Peyer's patch (tissue), 4 donors: ENCODE measurements around the gene DNHD1. TPM values are rescaled to one million over a fixed set of nuclear protein-coding genes. Genes with fewer than 3 reads are reported as not detected.

Source experiments
- DNase-seq, 3 donors: peaks; one replicate each; pipeline ENCODE4 v3.0.0-alpha.2; 2017 to 2019
- H3K27ac ChIP-seq, 4 donors: fragments of 200-600 bp; sonication (generic); one replicate each; pipeline ENCODE4 v1.5.1; 2016 to 2019
- H3K27me3 ChIP-seq, 2 donors: fragments of 200-600 bp; sonication (generic); one replicate each; pipeline ENCODE4 v1.5.1; 2019
- H3K36me3 ChIP-seq, 3 donors: fragments of 200-600 bp; sonication (generic); one replicate each; pipeline ENCODE4 v1.5.1; 2016 to 2019
- H3K4me1 ChIP-seq, 4 donors: fragments of 200-600 bp; sonication (generic); one replicate each; pipeline ENCODE4 v1.5.1; 2016 to 2019
- H3K4me3 ChIP-seq, 4 donors: fragments of 200-600 bp; sonication (generic); 1 replicate in 3 of 4; 2 replicates in 1 of 4; pipeline ENCODE4 v1.5.1; 2016 to 2019; ENCODE audit warnings: mild to moderate bottlenecking in 1 of 4
- H3K9me3 ChIP-seq, 4 donors: fragments of 200-600 bp; sonication (generic); one replicate each; pipeline ENCODE4 v1.5.1; 2016 to 2019; ENCODE audit warnings: mild to moderate bottlenecking in 1 of 4
- POLR2A ChIP-seq, 2 donors: fragments of 450-650 bp; IDR thresholded peaks; one replicate each; pipeline ENCODE4 v1.5.1; 2017; ENCODE audit warnings: antibody characterized with exemption in 2 of 2, mild to moderate bottlenecking in 2 of 2, moderate library complexity in 2 of 2
- total RNA-seq, 4 donors: library from RNA; depleted of rRNA; stranded (reverse); fragments of >200 nt; gene quantifications; one replicate each; pipeline ENCODE4 v1.1.0, GENCODE V29; 2016
- TF ChIP-seq, protein P1 (sequence below), 6 experiments: fragments of 450-650 bp in 4 of 6; fragments of 200-600 bp in 2 of 6; sonication (generic) in 1 of 6; IDR thresholded peaks; one replicate each; pipeline ENCODE4 v1.5.1; 2017 to 2019; ENCODE audit warnings: antibody characterized with exemption in 6 of 6, mild to moderate bottlenecking in 3 of 6, moderate library complexity in 1 of 6

The DNHD1 gene
- total RNA-seq, 4 donors from 2014 or later: 23.5 to 64.4 (median 52.0) TPM

DNA sequence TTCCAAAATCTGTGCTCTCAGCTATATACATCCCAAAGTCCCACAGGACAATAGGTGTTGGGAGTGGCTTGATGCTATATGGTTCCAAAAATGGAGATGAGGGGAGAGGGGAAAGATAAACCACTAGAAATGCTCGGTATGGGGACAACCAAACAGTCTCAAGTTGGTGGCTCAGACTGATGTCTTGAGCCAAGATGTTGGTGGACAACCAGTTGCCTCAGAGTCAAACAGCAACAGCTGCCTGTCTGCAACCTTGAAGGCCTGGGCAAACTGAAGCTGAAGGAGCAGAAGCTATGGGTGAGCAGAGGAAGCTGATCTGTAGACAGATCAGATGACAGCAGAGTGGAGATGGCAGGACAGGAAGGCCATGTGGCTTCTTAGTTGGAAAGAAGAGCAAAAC, 102.4 kb downstream of the DNHD1 start:
- no peaks in the 10 kb centered on the region for H3K9me3 ChIP-seq
- no peak for DNase-seq
- no peak overlapping the region for H3K4me3 ChIP-seq
- no peak overlapping the region for H3K27ac ChIP-seq
- TF ChIP-seq, protein P1, sequence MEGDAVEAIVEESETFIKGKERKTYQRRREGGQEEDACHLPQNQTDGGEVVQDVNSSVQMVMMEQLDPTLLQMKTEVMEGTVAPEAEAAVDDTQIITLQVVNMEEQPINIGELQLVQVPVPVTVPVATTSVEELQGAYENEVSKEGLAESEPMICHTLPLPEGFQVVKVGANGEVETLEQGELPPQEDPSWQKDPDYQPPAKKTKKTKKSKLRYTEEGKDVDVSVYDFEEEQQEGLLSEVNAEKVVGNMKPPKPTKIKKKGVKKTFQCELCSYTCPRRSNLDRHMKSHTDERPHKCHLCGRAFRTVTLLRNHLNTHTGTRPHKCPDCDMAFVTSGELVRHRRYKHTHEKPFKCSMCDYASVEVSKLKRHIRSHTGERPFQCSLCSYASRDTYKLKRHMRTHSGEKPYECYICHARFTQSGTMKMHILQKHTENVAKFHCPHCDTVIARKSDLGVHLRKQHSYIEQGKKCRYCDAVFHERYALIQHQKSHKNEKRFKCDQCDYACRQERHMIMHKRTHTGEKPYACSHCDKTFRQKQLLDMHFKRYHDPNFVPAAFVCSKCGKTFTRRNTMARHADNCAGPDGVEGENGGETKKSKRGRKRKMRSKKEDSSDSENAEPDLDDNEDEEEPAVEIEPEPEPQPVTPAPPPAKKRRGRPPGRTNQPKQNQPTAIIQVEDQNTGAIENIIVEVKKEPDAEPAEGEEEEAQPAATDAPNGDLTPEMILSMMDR (IDR thresholded peaks at IDR 0.05): no peak
- TF ChIP-seq POLR2A (IDR thresholded peaks at IDR 0.05): no peak
- peaks cover 0 to 21% (median 4%) of the 10 kb centered on the region in 4 donors for H3K4me1 ChIP-seq
- peaks cover 0 to 66% (median 0%) of the 10 kb centered on the region in 3 donors for H3K36me3 ChIP-seq
- H3K27me3 ChIP-seq: no peaks in the 10 kb centered on the region

DNA sequence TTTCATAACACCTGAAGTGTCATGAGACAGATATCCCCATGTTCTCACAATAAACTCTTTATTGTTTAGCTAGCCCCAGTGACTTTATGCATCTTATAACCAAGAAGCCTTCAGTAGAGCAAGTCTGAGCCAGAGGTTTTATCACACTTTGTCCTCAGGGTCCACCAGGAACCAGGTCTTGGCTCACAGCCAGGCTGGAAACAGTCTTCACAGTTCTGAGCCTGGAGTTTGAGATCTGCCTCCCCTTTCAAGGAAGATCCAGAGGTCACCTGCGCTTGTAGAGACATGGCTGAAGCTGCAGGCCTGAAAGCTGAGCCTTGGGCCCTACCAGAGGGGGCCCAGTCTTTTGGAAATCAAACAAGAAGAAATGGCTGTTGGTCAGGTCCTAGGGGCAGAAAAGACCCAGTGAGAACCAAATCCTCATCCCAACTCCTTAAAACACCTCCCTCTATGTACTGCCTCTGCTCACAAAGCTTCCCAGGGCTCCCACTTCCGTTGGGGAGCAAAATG, 102.9 kb downstream of the DNHD1 start:
- TF ChIP-seq, protein P1 (IDR thresholded peaks at IDR 0.05): no peak
- TF ChIP-seq POLR2A (IDR thresholded peaks at IDR 0.05): no peak
- Histone ChIP-seq H3K36me3 (peaks cover 0 to 62% (median 0%) of the 10 kb centered on the region in 3 donors), H3K27me3 (no peaks in the 10 kb centered on the region), H3K9me3 (no peaks in the 10 kb centered on the region), H3K4me3 (no peak overlapping the region), H3K27ac (no peak overlapping the region), H3K4me1 (peaks cover 0 to 26% (median 4%) of the 10 kb centered on the region in 4 donors)
- DNase-seq: no peak

DNA sequence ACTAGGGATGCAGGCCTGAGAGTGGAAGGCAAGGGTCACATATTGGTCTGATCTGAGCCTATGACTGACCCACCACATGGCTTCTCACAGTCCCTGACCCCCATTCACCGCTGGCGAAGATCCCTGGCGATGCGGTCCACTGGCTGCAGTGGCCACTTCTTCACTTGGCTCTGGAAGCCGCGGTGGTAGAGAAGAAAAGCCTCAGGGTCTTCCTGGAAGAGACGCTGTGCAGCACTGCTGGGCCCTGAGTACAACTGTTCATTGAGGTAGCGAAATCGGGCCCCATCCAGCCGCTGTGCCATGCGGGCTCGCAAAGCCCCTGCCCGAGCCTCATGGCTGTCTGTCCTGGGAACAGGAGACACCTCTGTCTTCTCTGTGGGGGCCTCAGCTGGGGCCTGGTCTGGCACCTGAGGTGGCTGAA, 104.0 kb downstream of the DNHD1 start:
- Histone ChIP-seq H3K9me3 (no peaks in the 10 kb centered on the region), H3K4me3 (no peak overlapping the region), H3K27me3 (no peaks in the 10 kb centered on the region), H3K36me3 (peaks cover 0 to 53% (median 0%) of the 10 kb centered on the region in 3 donors), H3K4me1 (peaks cover 0 to 37% (median 9%) of the 10 kb centered on the region in 4 donors), H3K27ac (no peak overlapping the region)
- TF ChIP-seq, protein P1 (IDR thresholded peaks at IDR 0.05): no peak
- no peak for TF ChIP-seq POLR2A (IDR thresholded peaks at IDR 0.05)
- DNase-seq: no peak

DNA sequence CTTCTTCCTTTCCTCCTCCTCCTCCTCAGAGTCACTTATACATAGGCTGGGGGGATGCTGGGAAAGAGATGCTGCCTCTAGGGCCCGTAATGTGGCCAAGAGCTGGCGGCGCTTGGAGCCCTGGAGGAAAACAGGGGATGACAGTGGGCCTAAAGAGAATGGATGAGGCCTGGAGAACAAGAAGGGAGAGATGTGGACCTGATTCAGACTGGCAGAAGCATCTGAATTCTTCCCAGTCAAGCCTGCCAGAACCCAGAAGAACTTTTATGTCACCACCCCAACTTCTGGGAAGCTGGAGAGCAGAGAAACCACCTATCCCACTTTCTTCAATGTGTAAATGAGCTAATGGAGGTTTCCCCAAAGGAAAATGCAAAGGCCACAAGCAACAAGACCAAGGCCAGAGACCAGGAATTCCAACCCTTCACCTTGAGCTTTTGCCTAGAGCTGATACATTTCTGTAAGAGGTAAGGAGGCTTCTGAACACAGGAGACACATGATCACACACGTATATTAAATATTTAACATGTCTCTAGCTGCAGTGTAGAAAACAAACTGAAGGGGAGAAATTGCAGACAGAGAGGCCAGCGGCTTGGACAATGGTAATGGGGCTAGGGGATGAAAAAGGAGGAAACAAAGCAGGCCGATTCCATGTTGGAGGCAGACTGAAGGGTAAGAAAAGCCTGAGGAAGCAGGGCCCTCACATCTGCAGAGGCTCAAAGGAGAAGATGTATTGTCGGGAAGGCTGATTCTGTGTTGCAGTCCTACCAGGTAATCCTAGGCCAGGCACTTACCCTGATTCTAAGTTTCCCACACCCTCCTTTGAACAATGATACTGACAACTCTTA, 105.2 kb downstream of the DNHD1 start:
- Histone ChIP-seq H3K27ac (peak overlapping the region in 3 of 4 donors; percentile 91 to 94 (median 91)), H3K4me3 (peak overlapping the region; percentile 77 to 87 (median 84)), H3K4me1 (peaks cover 0 to 47% (median 19%) of the 10 kb centered on the region in 4 donors), H3K36me3 (peaks cover 0 to 41% (median 0%) of the 10 kb centered on the region in 3 donors), H3K9me3 (no peaks in the 10 kb centered on the region), H3K27me3 (no peaks in the 10 kb centered on the region)
- TF ChIP-seq, protein P1 (IDR thresholded peaks at IDR 0.05): no peak
- TF ChIP-seq POLR2A (IDR thresholded peaks at IDR 0.05): no peak
- DNase-seq: no peak

DNA sequence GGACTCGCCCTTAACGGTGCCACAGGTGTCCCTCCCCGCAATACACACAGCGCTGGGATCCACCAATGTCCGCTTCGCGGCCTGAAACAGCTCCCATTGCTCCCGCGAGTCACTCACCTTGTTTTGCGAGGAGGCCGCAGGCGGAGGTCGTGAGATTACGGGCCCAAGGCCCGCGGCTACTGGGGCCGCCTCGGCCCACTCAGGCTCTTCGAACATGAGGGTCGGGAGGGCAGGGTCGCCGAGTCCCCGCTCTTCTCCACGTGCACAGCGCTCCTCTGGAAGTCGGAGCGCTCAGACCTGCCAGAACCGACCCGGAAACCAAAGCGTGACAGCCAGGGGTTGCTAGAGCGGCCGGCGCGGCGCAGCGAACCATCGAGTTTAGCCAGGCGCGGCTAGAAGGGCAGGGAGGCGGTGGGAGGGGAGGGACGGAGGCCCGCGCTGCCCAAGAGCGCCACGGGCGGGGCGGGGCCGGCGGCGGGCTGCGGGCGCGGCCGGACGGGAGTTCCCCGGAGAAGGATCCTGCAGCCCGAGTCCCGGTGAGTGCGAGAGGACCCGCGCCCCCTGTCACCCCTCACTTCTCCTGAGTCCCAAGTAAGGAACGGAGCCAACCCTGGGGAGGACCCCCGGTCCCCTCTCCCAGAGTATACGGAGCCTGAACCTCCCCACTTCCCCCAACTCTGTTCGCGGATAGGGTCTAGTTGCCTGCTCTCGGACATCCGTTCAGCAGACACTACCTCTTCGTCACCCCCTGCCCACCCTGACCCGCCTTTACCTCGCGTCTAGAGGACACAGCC, 106.4 kb downstream of the DNHD1 start, which contains the start of the genes ILK and RRP8:
Gene ILK, plus strand, starts transcription at position 488 of the 794 bp plus-strand sequence. CDS start 498 bp downstream, outside the sequence.
Gene RRP8, minus strand, starts transcription at position 330 of the 794 bp plus-strand sequence. Its CDS starts 114 bp downstream, at position 216.
- no peaks in the 10 kb centered on the region for H3K9me3 ChIP-seq
- H3K4me1 ChIP-seq: peaks cover 0 to 59% (median 20%) of the 10 kb centered on the region in 4 donors
- peak; percentile 90 to 96 (median 95) for DNase-seq
- peak within 1 kb of the TSS; percentile 77 to 87 (median 84) for H3K4me3 ChIP-seq
- no peaks in the 10 kb centered on the region for H3K27me3 ChIP-seq
- peaks cover 0 to 40% (median 0%) of the 10 kb centered on the region in 3 donors for H3K36me3 ChIP-seq
- peak within 1 kb of the TSS; percentile 91 to 94 (median 92) for H3K27ac ChIP-seq
- peak; percentile 67 to 72 for TF ChIP-seq POLR2A (IDR thresholded peaks at IDR 0.05)
- TF ChIP-seq, protein P1 (IDR thresholded peaks at IDR 0.05): peak in 5 of 6 experiments; percentile 23 to 58 (median 35)
